PC-3 (cell line): ENCODE measurements around the gene NEU1. TPM values are rescaled to one million over a fixed set of nuclear protein-coding genes. Genes with fewer than 3 reads are reported as not detected.
"Not testable (repeated sequence)": the region's sequence is repeated elsewhere in the genome, so short reads cannot be mapped to it uniquely, and the experiment has no call there.

Experiments
- ATAC-seq: fragments of 200-7000 bp; cut with Tn5 transposase; 2 replicates; pipeline ENCODE4 v1.9.1; 2020; ENCODE audit warnings: mild to moderate bottlenecking, moderate library complexity
- BruUV-seq: library from RNA; stranded (reverse); fragments of 400-500 nt; replicated peaks from 2 replicates; lab custom pipeline; 2021; lab: Mats Ljungman, UMichigan
- CTCF ChIA-PET: fragments of 300-600 bp; sonication (Branson Sonifier 250); formaldehyde crosslinking; loops from one replicate; lab custom pipeline; 2022; ENCODE audit warnings: antibody characterized with exemption; lab: Charles Lee
- POLR2A ChIA-PET: fragments of 300-600 bp; sonication (Branson Sonifier 250); formaldehyde crosslinking; loops from one replicate; lab custom pipeline; 2022; ENCODE audit warnings: antibody characterized with exemption; ENCODE audit not compliant: unreplicated experiment; lab: Charles Lee
- DNase-seq: peaks from one replicate; pipeline ENCODE4 v3.0.0-alpha.2; 2015
- H2AFZ ChIP-seq: fragments of 300-600 bp; sonication (generic); 2 replicates; pipeline ENCODE4 v1.6.0; 2016; ENCODE audit warnings: antibody characterized with exemption, low read length
- H3F3A ChIP-seq: fragments of 300-600 bp; sonication (generic); one replicate; pipeline ENCODE4 v1.6.0; 2017; ENCODE audit warnings: antibody characterized with exemption, low read length, control low read depth, mild to moderate bottlenecking; ENCODE audit not compliant: unreplicated experiment
- H3K27ac ChIP-seq: fragments of 300-600 bp; sonication (generic); 2 replicates; pipeline ENCODE4 v1.5.1; 2016; ENCODE audit warnings: mild to moderate bottlenecking, low read length
- H3K27me3 ChIP-seq: fragments of 300-600 bp; sonication (generic); 2 replicates; pipeline ENCODE4 v1.6.1; 2016; ENCODE audit warnings: low read length, mixed read lengths
- H3K36me3 ChIP-seq: fragments of 300-600 bp; sonication (generic); 2 replicates; pipeline ENCODE4 v1.6.1; 2016; ENCODE audit warnings: low read depth, mixed run types, low read length, mixed read lengths
- H3K4me1 ChIP-seq: fragments of 300-600 bp; sonication (generic); 2 replicates; pipeline ENCODE4 v1.5.1; 2016; ENCODE audit warnings: low read length; ENCODE audit not compliant: insufficient read depth
- H3K4me2 ChIP-seq: fragments of 300-600 bp; sonication (generic); 2 replicates; pipeline ENCODE4 v1.6.0; 2016; ENCODE audit warnings: low read length
- H3K4me3 ChIP-seq: fragments of 300-600 bp; sonication (generic); 2 replicates; pipeline ENCODE4 v1.5.1; 2016; ENCODE audit warnings: mild to moderate bottlenecking, low read length, mixed read lengths
- H3K79me2 ChIP-seq: fragments of 300-600 bp; sonication (generic); 2 replicates; pipeline ENCODE4 v1.6.1; 2017; ENCODE audit warnings: low read length, mixed read lengths
- H3K9ac ChIP-seq: fragments of 300-600 bp; sonication (generic); 2 replicates; pipeline ENCODE4 v1.6.0; 2016; ENCODE audit warnings: mild to moderate bottlenecking, low read length
- H3K9me2 ChIP-seq: fragments of 300-600 bp; sonication (generic); replicated peaks from 2 replicates; pipeline ENCODE4 v1.6.1; 2016; ENCODE audit warnings: mixed run types, low read length, mixed read lengths
- H3K9me3 ChIP-seq: fragments of 300-600 bp; sonication (generic); 2 replicates; pipeline ENCODE4 v1.6.1; 2016; ENCODE audit warnings: low read length, mixed read lengths
- H4K20me1 ChIP-seq: fragments of 300-600 bp; sonication (generic); 2 replicates; pipeline ENCODE4 v1.6.1; 2016; ENCODE audit warnings: low read length, mixed read lengths
- EZH2 ChIP-seq: fragments of 300-600 bp; sonication (generic); IDR thresholded peaks from one replicate; pipeline ENCODE4 v1.6.1; 2017; ENCODE audit warnings: antibody characterized with exemption, mild to moderate bottlenecking, low read length; ENCODE audit not compliant: unreplicated experiment
- EZH2phosphoT487 ChIP-seq: fragments of 300-600 bp; sonication (generic); IDR thresholded peaks from 2 replicates; pipeline ENCODE4 v1.6.1; 2018; ENCODE audit warnings: mild to moderate bottlenecking, antibody characterized with exemption, low read length, borderline replicate concordance
- intact Hi-C: fragments of 100-400 bp; cut with micrococcal nuclease; formaldehyde crosslinking; loops from 2 replicates; pipeline ENCODE4 v1.9.0; 2023
- total RNA-seq: library from RNA; depleted of rRNA; stranded (reverse); fragments of >200 nt; gene quantifications from 2 replicates; pipeline ENCODE4 v1.2.3, GENCODE V29; 2014
- TF ChIP-seq, protein P1 (sequence below): fragments of 300-600 bp; sonication (generic); conservative IDR thresholded peaks from 2 replicates; pipeline ENCODE4 v1.5.1; 2017; ENCODE audit warnings: antibody characterized with exemption, low read depth, mild to moderate bottlenecking, low read length

Gene NEU1
- total RNA-seq, 1 experiment from 2014 or later, result 31.7 TPM

DNA sequence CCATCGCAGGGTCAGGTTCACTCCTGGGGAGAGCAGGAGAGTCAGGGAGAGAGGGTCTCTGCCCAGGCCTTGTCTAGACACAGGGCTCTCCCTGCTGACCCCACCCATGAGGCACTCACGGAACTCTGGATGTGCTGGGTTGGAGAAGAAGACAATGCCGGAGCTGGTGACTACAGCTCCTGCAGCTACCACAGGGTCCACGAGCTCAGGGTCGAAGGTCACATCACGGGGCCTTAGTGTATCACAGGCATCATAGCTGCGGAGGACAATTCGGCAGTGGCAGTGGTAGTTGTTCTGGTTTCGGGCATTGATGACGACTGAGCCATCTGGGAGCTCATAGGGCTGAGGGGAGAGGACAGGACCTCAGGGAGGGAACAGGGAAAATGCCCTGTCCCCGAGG is 2.7 kb downstream of the NEU1 start:
- no peaks in the 10 kb centered on the region for H3F3A ChIP-seq
- H2AFZ ChIP-seq, result no peak overlapping the region
- H3K9me2 ChIP-seq, result no peaks in the 10 kb centered on the region
- H4K20me1 ChIP-seq, result no peaks in the 10 kb centered on the region
- TF ChIP-seq EZH2phosphoT487, result no peak
- no peak for TF ChIP-seq EZH2
- TF ChIP-seq, protein P1, sequence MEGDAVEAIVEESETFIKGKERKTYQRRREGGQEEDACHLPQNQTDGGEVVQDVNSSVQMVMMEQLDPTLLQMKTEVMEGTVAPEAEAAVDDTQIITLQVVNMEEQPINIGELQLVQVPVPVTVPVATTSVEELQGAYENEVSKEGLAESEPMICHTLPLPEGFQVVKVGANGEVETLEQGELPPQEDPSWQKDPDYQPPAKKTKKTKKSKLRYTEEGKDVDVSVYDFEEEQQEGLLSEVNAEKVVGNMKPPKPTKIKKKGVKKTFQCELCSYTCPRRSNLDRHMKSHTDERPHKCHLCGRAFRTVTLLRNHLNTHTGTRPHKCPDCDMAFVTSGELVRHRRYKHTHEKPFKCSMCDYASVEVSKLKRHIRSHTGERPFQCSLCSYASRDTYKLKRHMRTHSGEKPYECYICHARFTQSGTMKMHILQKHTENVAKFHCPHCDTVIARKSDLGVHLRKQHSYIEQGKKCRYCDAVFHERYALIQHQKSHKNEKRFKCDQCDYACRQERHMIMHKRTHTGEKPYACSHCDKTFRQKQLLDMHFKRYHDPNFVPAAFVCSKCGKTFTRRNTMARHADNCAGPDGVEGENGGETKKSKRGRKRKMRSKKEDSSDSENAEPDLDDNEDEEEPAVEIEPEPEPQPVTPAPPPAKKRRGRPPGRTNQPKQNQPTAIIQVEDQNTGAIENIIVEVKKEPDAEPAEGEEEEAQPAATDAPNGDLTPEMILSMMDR, result no peak
- no TSS peak for BruUV-seq
- ChIA-PET CTCF (no interaction called here), POLR2A (no interaction called here)
- H3K27ac ChIP-seq, result no peak overlapping the region
- H3K36me3 ChIP-seq, result peaks cover 7% of the 10 kb centered on the region
- no peaks in the 10 kb centered on the region for H3K9me3 ChIP-seq
- no peak overlapping the region for H3K4me2 ChIP-seq
- ATAC-seq (no peak), DNase-seq (no peak)
- H3K4me3 ChIP-seq, result no peak overlapping the region
- H3K4me1 ChIP-seq, result peaks cover 5% of the 10 kb centered on the region; the same call in 1 of the 2 replicates
- H3K79me2 ChIP-seq, result 0 out of 2 replicates have a peak, but pooled peaks cover 5% of the 10 kb centered on the region
- intact Hi-C loops, result loop anchor here (5.0 to 10.0 kb wide), 2 partner anchors 37 to 175 kb away; partner anchors contain the start of genes EHMT2 and LY6G5C
- no peak overlapping the region for H3K9ac ChIP-seq
- no peaks in the 10 kb centered on the region for H3K27me3 ChIP-seq

DNA sequence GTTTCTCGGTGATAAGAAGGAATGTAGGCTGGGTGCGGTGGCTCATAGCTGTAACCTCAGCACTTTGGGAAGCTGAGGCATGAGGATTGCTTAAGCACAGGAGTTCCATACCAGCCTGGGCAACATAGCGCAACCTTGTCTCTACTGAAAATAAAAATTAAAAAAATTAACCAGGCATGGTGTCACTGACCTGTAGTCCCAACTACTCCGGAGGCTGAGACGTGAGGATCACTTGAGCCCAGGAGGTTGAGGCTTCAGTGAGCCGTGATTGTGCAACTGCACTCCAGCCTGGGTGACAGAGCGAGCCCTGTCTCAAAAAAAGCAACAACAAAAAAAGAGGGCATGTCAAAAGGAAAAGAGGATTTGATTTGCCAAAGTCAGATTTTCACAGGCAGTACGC is 3.9 kb downstream of the NEU1 start:
- DNase-seq, result no peak
- H2AFZ ChIP-seq, result no peak overlapping the region
- no peak for ATAC-seq
- H3K79me2 ChIP-seq, result 0 out of 2 replicates have a peak, but pooled peaks cover 5% of the 10 kb centered on the region
- intact Hi-C loops, result no loop called here
- H3K4me3 ChIP-seq, result no peak overlapping the region
- TF ChIP-seq, protein P1, result no peak
- no peak for TF ChIP-seq EZH2
- TF ChIP-seq EZH2phosphoT487, result no peak
- H3K36me3 ChIP-seq, result peaks cover 7% of the 10 kb centered on the region
- POLR2A ChIA-PET, result no interaction called here
- no peak overlapping the region for H3K27ac ChIP-seq
- no peaks in the 10 kb centered on the region for H4K20me1 ChIP-seq
- H3K9ac ChIP-seq, result no peak overlapping the region
- no peaks in the 10 kb centered on the region for H3K9me2 ChIP-seq
- no peak overlapping the region for H3K4me2 ChIP-seq
- CTCF ChIA-PET, result no interaction called here
- H3K4me1 ChIP-seq, result peaks cover 5% of the 10 kb centered on the region; the same call in 1 of the 2 replicates
- H3F3A ChIP-seq, result no peaks in the 10 kb centered on the region
- H3K27me3 ChIP-seq, result no peaks in the 10 kb centered on the region
- no TSS peak for BruUV-seq
- H3K9me3 ChIP-seq, result no peaks in the 10 kb centered on the region

DNA sequence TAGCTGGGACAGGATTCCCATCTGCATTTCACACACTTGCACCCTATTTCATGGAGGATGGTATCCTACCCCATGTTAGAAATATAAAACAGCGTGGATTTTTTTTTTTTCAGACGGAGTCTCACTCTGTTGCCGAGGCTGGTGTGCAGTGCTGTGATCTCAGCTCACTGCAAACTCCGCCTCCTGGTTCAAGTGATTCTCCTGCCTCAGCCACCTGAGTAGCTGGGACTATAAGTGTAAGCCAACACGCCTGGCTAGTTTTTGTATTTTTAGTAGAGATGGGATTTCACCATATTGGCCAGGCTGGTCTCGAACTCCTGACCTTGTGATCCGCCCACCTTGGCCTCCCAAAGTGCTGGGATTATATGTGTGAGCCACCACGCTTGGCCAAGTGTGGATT is 4.8 kb downstream of the NEU1 start:
- H3K4me2 ChIP-seq, BruUV-seq: not testable (repeated sequence)

GRCh38 chr6:31851980-31852718 is 10.5 kb downstream of the NEU1 start:
- POLR2A ChIA-PET, result interaction anchor here (0.6 to 1.2 kb wide), 2 partner anchors 11 to 37 kb away, joined by 4 to 6 read pairs; partner anchors contain the start of genes HSPA1A, HSPA1L and NEU1
- H3K79me2 ChIP-seq, H3K27me3 ChIP-seq, H3K4me2 ChIP-seq, H3K9ac ChIP-seq, H3K9me3 ChIP-seq, ATAC-seq, H3F3A ChIP-seq, H3K4me3 ChIP-seq, H3K27ac ChIP-seq, H3K36me3 ChIP-seq, BruUV-seq, DNase-seq, H3K9me2 ChIP-seq, H2AFZ ChIP-seq, H4K20me1 ChIP-seq, H3K4me1 ChIP-seq, intact Hi-C loops: not testable (repeated sequence)
- CTCF ChIA-PET, result interaction anchor here (0.6 to 0.8 kb wide), 2 partner anchors 10 to 1021 kb away, joined by 4 to 7 read pairs; partner anchors contain the start of gene NEU1

More for the DNA sequence above, 4.8 kb downstream of the NEU1 start:
- ATAC-seq, H3K9ac ChIP-seq, H4K20me1 ChIP-seq, DNase-seq, H3K9me3 ChIP-seq, H3K79me2 ChIP-seq, intact Hi-C loops, H3K27me3 ChIP-seq, POLR2A ChIA-PET, H2AFZ ChIP-seq, H3K9me2 ChIP-seq, H3F3A ChIP-seq, H3K4me1 ChIP-seq, H3K27ac ChIP-seq, H3K4me3 ChIP-seq, CTCF ChIA-PET, H3K36me3 ChIP-seq: not testable (repeated sequence)
